Fibroblast of the aortic adventitia (primary cell): ENCODE results near the gene MTMR4. TPM values are rescaled to one million over a fixed set of nuclear protein-coding genes. Genes with fewer than 3 reads are reported as not detected.

ENCODE experiments used
- DNase-seq: peaks from one replicate; pipeline ENCODE4 v3.0.0-alpha.2; 2010; ENCODE audit warnings: low read depth
- H3K4me3 ChIP-seq: 2 replicates; pipeline ENCODE4 v1.5.1; 2011; ENCODE audit warnings: low read depth, mild to moderate bottlenecking, control low read depth, low read length, moderate library complexity
- total RNA-seq: library from RNA; depleted of rRNA; stranded (reverse); fragments of >200 nt; gene quantifications from 2 replicates; pipeline ENCODE4 v1.2.3, GENCODE V29; 2012; ENCODE audit warnings: low replicate concordance
- TF ChIP-seq, protein P1 (sequence below): IDR thresholded peaks from 2 replicates; pipeline ENCODE4 v1.5.1; 2011; ENCODE audit warnings: mild to moderate bottlenecking, low read length, control low read depth, inconsistent platforms; ENCODE audit not compliant: insufficient read depth

MTMR4 gene
- total RNA-seq, 1 donor, result 49.8 TPM

DNA sequence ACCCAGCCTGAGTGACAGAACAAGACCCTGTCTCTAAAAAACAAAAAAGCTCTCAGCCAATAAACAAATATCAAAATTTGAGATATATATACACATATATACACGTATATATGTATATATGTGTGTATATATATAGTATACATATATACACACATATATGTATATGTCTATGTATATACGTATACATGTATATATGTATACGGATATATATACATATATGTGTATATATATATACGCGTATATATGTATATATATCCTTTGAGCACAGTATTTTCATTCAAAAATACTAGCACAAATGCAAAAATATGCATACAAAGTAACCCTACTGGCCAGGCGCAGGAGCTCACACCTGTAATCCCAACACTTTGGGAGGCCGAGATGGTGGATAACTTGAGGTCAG is 13.0 kb downstream of the MTMR4 start:
- TF ChIP-seq, protein P1, sequence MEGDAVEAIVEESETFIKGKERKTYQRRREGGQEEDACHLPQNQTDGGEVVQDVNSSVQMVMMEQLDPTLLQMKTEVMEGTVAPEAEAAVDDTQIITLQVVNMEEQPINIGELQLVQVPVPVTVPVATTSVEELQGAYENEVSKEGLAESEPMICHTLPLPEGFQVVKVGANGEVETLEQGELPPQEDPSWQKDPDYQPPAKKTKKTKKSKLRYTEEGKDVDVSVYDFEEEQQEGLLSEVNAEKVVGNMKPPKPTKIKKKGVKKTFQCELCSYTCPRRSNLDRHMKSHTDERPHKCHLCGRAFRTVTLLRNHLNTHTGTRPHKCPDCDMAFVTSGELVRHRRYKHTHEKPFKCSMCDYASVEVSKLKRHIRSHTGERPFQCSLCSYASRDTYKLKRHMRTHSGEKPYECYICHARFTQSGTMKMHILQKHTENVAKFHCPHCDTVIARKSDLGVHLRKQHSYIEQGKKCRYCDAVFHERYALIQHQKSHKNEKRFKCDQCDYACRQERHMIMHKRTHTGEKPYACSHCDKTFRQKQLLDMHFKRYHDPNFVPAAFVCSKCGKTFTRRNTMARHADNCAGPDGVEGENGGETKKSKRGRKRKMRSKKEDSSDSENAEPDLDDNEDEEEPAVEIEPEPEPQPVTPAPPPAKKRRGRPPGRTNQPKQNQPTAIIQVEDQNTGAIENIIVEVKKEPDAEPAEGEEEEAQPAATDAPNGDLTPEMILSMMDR, result no peak
- no peak overlapping the region for H3K4me3 ChIP-seq
- no peak for DNase-seq

DNA sequence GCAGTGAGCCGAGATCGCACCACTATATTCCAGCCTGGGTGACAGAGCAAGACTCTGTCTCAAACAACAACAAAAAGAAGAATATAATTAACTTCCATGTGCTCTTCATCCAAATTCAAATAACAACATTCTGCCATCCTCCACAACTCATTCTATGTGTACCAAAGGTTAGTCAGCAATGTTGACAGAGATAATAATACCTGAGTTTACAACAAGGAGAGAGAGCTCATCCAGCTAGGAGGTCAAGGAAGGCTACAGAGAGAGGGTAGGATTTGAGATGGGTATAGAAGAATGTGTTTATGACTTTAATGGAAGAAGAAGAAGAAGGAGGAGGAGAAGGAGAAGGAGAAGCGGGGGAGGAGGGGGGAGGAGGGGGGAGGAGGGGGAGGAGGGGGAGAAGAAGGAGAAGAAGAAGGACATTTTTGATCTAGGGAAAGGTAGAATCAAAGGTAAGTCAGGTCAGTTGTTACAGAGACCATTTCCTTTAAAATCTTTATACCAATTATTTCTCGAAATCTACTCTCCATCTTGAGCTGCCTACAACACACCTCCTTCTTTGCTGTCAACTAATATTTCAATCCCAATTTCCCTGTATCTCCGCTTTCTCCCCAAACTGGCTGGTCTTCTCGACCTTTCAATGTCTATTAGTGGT is 16.1 kb downstream of the MTMR4 start:
- TF ChIP-seq, protein P1, result no peak
- H3K4me3 ChIP-seq, result no peak overlapping the region
- DNase-seq, result no peak

GRCh38 chr17:58493506-58493905 is 20.9 kb downstream of the MTMR4 start:
- H3K4me3 ChIP-seq, result no peak overlapping the region
- no peak for DNase-seq
- TF ChIP-seq, protein P1, result no peak

DNA sequence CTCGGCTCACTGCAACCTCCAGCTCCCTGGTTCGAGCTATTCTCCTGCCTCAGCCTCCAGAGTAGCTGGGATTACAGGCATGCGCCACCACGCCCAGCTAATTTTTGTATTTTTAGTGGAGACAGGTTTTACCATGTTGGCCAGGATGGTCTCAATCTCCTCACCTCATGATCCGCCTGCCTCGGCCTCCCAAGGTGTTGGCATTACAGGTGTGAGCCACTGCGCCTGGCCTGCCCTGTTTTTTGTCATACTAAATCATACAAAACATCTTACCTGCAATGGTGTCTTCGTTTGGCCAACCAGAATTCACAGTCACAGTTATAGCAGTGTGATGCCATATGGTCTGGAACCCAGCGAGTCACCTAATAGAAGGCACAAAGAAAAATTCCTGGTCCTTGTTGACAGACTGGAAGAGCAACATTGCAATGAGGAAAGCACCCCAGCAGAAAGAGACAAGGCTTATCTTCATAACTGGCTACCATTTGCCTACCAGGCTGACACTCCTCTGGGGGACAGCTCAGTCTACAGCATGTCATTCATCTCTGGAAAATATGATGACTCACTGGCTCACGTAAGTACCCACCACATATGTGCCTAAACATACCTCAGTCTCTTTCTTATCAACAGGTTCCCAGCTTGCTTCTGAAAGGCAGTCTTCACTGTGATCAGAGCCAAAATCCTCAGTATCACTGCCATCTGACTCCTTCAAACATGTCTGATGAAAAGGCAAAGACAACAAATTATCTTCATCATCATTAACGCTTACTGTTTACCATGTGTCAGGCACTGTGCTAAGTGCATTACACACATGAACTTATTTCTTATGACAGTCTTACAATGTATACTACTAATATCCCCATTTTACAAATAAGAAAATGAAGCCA is 22.0 kb downstream of the MTMR4 start:
- H3K4me3 ChIP-seq, result no peak overlapping the region
- no peak for DNase-seq
- TF ChIP-seq, protein P1, result no peak

DNA sequence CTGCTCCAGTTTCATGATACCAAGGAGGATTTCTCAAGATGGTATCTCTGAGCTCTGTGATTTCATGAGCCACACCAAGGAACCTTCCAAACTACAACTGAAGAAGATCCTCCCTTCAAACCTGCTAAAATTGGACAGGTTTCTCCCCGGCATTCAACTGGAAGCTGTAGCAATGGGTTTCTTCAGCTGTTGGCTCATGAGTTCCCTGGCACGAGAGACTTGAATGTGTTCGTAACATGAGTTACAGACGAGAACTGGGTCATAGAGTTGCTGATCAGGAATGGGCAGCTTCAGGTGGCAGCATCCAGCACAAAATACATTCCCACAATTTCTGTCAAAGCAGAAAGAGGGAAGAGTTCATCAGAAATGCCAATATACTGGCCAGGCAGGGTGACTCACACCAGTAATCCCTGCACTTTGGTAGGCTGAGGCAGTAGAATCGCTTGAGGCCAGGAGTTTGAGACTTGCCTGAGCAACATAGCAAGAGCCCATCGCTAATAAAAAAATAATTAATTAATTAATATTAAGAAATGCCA is 22.9 kb downstream of the MTMR4 start:
- no peak for DNase-seq
- no peak overlapping the region for H3K4me3 ChIP-seq
- TF ChIP-seq, protein P1, result no peak

- DNase-seq, result no peak
- no peak overlapping the region for H3K4me3 ChIP-seq
- TF ChIP-seq, protein P1, result no peak
Measured at GRCh38 chr17:58488428-58488890, 26.0 kb downstream of the MTMR4 start.
